GM11168 (cell line): ENCODE measurements around the gene PPM1H.

Experiments
- in situ Hi-C: fragments of 300-500 bp; cut with MboI; formaldehyde crosslinking; loops from one replicate; pipeline ENCODE4 v1.12.0; 2022; ENCODE audit warnings: low sequenced_read_pairs; ENCODE audit not compliant: unreplicated experiment

The PPM1H gene

GRCh38 chr12:62697893-62698292 is 237.1 kb downstream of the PPM1H start:
- in situ Hi-C loops: no loop called here

DNA sequence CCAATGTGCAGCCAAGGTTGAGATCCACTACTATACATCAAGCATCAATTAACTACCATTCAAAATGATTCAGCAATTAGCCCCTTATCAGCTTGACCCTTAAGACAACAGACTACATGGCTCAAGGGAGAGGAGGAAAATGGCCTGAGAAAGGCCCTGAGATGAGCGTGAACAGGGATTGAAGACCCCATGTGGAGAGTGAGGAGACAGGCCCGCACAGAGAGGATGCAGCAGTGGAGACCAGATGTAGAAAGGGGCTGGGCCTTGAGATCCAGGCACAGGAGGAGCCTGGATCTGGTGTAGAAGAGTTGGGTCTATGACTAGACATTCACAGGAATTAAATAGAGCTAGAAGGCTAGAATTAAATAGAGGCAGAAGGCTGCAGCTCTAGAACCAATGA is 239.3 kb downstream of the PPM1H start:
- in situ Hi-C loops: no loop called here

GRCh38 chr12:62694632-62695031 is 240.3 kb downstream of the PPM1H start:
- in situ Hi-C loops: no loop called here

DNA sequence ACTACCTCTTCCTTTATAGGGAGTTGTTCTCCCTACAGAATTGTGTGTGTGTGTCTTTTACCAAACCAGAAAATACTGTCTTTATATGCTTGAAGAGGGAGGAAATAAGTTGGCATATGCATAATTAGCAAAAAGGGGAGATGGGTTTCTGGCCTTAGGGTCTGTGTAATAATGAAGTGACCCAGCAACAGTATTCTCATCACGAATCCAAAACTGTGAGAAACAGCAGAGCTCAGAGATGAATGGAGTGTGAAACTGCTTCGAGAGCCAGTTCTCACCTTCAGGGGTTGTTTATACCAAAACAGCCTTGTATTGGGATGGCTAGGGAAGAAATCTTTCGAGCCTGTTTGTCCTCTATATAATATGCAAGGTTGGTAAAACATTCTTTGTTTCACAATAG is 240.8 kb downstream of the PPM1H start:
- in situ Hi-C loops: no loop called here

DNA sequence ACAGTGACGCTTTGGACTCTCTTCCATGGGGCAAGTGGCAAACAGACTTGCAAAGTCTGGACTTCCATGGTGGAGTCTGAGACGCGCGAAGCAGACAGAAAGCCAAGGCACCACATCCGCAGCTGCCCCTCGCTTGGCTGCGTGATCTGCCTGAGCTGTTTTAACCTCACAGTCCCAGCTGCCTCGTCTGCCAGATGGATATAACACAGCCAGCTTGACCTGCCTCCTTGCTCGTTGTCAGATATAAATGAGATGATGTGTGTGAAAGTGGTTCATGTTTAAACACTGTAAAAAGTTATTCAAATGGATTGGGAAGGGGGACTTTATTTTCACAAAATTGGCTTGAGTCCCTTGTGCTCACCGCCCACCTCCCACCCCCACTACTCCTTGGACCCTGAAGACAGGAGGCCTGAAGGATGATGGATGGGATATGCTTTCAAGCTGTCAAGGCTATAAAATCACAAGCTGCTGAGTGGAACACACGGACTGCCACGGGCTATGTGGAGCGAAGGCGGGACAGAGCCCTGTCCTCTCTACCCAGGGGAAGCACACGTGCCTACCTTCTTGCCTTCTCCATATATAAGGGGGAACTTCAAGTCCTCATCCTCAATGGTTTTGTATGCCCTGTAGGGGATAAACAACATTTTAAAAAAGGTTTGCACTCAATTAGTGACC is 241.4 kb downstream of the PPM1H start:
- in situ Hi-C loops: no loop called here

DNA sequence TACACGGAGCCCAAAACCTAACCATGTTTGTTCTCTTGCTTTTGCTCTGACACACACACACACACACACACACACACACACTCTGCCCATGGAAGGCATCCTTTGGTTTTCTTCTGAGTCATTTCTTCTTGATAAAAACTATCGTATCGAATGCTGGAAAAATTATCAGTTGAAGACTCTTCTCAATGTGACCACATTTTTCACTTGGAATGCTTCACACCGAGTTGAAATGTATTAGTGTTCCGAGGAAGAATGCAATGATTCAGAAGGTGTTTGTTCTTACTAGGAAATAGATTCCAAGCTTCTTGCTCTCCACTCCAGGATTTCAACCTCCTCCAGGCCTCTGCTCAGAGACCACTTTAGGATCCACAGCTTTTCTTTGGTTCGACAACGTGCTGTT is 242.1 kb downstream of the PPM1H start:
- in situ Hi-C loops: no loop called here

DNA sequence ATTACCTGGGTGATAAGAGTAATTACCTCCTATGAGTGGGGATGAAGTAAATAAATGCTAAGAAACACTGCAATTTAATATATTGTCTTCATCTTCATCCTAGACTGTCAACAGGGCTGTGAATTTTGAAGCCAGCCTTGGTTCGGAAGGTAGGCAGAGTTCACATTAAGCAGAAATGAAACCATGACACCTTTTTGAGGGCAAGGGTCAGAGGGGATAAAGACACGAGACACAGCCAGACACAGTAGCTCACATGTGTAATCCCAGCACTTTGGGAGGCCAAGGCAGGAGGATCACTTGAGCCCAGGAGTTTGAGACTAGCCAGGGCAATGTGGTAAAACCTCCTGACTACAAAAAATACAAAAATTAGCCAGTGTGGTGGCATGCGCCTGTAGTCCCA is 243.6 kb downstream of the PPM1H start:
- in situ Hi-C loops: no loop called here

- in situ Hi-C loops: no loop called here
These were observed 245.7 kb downstream of the PPM1H start for GRCh38 chr12:62689042-62689839.

- in situ Hi-C loops: no loop called here
These were observed 248.0 kb downstream of the PPM1H start for GRCh38 chr12:62686938-62687337.

- in situ Hi-C loops: no loop called here
These were observed 250.2 kb downstream of the PPM1H start for GRCh38 chr12:62684570-62685295.

DNA sequence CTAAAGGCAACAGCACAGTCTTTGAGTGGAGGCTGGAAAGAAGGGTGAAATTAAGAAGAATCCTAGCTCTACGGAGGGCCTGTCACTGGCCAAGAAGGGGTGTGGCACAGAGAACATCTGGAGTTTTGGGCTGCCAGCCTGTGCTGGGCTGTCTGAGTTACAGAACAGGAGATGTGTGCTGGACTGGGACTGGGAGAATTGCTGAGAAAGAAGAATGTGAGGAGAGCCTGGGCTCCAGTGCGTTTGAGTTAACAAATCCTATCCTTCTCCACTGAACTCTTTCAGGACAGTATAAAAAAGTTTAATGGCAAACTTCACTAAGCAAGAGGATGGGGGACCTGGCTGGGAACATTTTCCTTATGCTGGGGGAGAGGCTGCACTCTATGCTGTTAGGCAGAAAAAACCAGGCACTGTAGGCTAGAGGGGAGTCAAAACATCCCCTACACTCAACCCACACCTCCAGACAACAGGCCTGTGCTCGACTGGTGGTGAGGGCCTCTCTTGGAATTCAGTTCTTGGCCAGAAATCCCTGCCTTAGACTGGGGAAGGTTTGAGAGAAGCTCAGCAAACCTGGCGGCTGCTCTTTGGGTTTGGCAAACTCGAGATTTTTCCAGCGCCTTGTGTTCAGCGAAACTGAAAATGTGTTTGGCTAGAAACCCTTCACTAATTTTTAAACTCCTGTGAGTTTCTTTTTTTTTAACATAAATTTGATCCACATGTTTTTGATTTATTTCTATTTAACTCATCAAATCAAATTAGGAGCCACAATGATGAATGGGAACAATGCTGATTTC is 251.0 kb downstream of the PPM1H start:
- in situ Hi-C loops: no loop called here

- in situ Hi-C loops: no loop called here
These were observed 253.6 kb downstream of the PPM1H start for GRCh38 chr12:62681306-62681705.

GRCh38 chr12:62679608-62680007 is 255.3 kb downstream of the PPM1H start:
- in situ Hi-C loops: no loop called here

DNA sequence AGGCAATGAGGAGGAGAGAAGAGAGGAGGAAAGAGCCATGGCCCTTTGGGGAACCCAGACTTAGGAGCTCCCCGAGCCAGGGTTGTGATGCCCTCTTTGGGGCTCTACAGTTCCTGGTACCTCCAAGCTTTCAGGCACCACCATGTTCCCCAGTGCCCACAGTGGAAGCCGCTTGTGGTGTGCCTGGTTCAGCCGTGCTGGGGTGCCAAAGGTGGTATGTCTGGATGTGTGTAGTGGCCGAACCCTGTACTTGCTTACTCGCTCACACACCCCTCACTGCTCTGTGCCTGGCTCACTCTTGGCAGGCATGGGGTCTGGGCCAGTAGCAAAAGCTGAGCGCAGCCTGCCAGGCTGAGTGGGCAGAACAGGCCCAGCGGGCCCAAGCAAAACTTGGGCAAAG is 257.6 kb downstream of the PPM1H start:
- in situ Hi-C loops: no loop called here

- in situ Hi-C loops: no loop called here
These were observed 258.2 kb downstream of the PPM1H start for GRCh38 chr12:62676521-62677307.

DNA sequence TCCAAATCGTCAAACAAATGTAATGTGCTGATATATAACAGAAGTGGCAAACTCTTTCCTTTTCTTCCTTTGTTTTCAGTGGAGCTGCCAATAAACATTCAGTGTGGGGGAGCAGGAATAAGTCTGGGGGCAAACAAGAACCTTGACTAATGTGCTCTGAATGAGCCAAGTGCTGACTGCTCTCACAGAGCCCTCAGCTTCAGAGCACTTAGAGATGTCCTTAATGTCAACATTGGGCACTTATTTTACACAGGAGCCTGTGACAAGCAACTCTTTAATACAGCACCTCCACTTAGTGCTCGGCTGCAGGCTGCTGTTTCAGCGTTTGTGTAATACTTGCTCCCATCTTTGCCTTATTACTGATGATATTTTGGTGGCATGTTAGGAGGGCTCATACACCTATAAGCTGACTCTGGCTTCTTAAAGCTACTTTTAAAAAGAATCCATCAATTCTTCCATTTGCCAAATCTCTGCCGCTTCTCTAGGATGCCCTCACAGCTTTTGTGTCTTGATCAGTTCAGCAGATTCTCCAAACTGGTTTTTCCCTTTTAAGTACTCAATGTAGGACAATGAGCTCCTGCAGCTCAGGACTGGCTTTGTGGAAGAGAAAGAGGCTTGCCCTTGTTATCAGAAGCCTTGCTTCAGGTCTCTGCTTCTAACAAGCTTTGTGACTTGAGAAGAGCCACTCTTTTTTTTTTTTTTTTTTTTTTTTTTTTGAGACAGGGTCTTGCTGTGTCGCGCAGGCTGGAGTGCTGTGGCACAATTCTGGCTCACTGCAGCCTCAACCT is 261.7 kb downstream of the PPM1H start:
- in situ Hi-C loops: no loop called here

DNA sequence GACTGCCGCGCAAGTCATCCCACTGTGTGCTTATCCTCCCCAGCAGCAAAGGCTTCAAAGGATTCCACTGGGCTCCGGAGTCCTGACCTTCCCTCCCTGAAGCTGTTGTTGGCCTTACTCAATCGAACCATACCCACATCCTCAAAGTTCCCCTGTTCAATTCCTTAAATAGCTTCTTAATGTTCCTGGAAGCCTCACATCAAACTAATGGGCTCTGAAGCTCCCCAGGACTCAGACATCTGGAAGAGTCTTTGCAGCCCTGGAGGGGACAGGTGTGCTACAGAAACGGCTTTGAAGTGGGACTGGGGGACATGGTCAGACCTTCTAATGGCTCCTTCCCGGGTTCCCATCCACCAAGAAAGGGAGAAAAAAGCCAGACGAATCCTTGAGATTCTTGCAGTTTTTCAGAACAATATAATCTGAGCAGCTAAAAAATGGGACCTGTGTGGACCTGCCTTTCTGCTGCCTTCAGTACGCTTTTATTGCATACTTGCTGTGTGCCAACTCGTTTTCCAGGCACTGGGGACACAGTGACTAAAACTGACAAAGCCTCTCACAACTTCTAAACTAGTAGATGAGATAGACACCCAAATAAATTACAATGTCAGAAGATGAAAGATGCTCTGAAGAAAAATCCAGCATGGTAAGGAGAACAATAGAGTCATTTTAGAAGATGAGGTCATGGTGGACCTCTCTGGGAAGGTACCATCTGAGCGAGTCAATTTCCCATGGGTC is 263.8 kb downstream of the PPM1H start:
- in situ Hi-C loops: no loop called here

- in situ Hi-C loops: no loop called here
These were observed 266.2 kb downstream of the PPM1H start for GRCh38 chr12:62668782-62669181.
